GM12891 (cell line): Measurements from ENCODE around the gene PRDM2.
A peak's percentile ranks its signal among the peaks of the same experiment; 100 is the strongest.
"Not testable (repeated sequence)": the region's sequence is repeated elsewhere in the genome, so short reads cannot be mapped to it uniquely, and the experiment has no call there.

Experiments used
- DNase-seq: peaks from one replicate; pipeline ENCODE4 v3.0.0; 2011; ENCODE audit warnings: low spot score; ENCODE audit not compliant: insufficient read length
- FAIRE-seq: peaks from 2 replicates; lab custom pipeline; 2011; peaks lifted over from hg19 to GRCh38; lab: Jason Lieb, UNC
- PAX5 ChIP-seq: IDR thresholded peaks from 2 replicates; pipeline ENCODE4 v1.6.1; 2011; ENCODE audit warnings: low read length, moderate library complexity, mild to moderate bottlenecking; ENCODE audit not compliant: insufficient read depth, severe bottlenecking
- POLR2A ChIP-seq: IDR thresholded peaks from 2 replicates; pipeline ENCODE4 v1.6.1; 2011; ENCODE audit warnings: low read depth, low read length, control low read depth
- POLR2AphosphoS5 ChIP-seq: IDR thresholded peaks from 2 replicates; pipeline ENCODE4 v1.6.1; 2011; ENCODE audit warnings: low read depth, low read length, control low read depth
- POU2F2 ChIP-seq: IDR thresholded peaks from 2 replicates; pipeline ENCODE4 v1.6.1; 2011; ENCODE audit warnings: low read depth, mild to moderate bottlenecking, control low read depth, low read length, moderate library complexity
- SPI1 ChIP-seq: IDR thresholded peaks from 2 replicates; pipeline ENCODE4 v1.6.1; 2011; ENCODE audit warnings: low read depth, low read length, control low read depth
- TAF1 ChIP-seq: IDR thresholded peaks from 2 replicates; pipeline ENCODE4 v1.6.1; 2011; ENCODE audit warnings: low read depth, low read length, control low read depth

Gene PRDM2

GRCh38 chr1:13675151-13675651 lies 24.8 kb upstream of the PRDM2 start:
- DNase-seq = no peak

GRCh38 chr1:13677896-13678295 lies 22.1 kb upstream of the PRDM2 start:
- TF ChIP-seq POLR2AphosphoS5 = no peak
- no peak for TF ChIP-seq SPI1
- TF ChIP-seq POLR2A = no peak
- TF ChIP-seq PAX5 = no peak
- no peak for TF ChIP-seq TAF1
- no peak for TF ChIP-seq POU2F2
- DNase-seq = no peak
- FAIRE-seq = no peak

More at GRCh38 chr1:13675151-13675651, 24.8 kb upstream of the PRDM2 start:
- FAIRE-seq = no peak
- TF ChIP-seq POLR2A (no peak), POU2F2 (no peak), POLR2AphosphoS5 (no peak), TAF1 (no peak), PAX5 (no peak), SPI1 (no peak)

- FAIRE-seq = no peak
- DNase-seq = no peak
- TF ChIP-seq SPI1 = no peak
- TF ChIP-seq TAF1 = no peak
- no peak for TF ChIP-seq PAX5
- no peak for TF ChIP-seq POLR2AphosphoS5
- no peak for TF ChIP-seq POU2F2
- no peak for TF ChIP-seq POLR2A
Measured at GRCh38 chr1:13679651-13680050, 20.3 kb upstream of the PRDM2 start.

DNA sequence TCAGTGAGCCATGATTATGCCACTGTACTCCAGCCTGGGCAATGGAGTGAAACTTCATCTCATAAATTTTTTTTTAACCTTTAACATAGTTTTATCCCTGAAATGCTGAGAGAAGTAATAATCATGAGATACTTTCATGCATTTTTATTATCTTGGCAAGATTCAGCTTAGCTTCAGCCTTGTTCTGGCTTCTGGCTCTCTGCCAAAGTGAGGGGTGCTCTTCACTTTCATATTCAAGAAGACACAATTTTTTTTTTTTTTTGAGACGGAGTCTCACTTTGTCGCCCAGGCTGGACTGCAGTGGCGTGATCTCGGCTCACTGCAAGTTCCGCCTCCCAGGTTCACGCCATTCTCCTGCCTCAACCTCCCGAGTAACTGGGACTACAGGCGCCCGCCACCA lies 19.4 kb upstream of the PRDM2 start:
- not testable (repeated sequence) for DNase-seq, FAIRE-seq

DNA sequence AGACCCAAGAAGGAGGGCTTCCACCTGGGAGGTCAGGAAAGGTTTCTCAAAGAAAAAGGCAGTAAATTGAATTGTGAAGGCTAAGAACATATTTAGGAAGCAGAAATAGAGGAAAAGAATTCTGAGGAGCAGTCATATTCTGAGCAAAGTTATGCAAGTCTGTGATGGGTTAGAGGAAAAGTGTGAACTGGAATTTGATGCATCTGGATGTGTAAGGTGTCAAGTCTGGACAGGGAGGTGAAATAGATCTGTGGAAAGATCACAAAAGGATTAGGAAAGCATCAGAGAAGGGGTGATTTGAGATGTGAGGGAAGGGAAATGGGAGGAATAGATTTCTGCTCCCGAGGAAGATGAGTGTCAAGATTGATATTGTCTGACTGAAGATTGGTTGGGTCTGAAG lies 18.1 kb upstream of the PRDM2 start:
- FAIRE-seq = no peak
- TF ChIP-seq POU2F2 (no peak), TAF1 (no peak), POLR2A (no peak), PAX5 (no peak), POLR2AphosphoS5 (no peak), SPI1 (no peak)
- DNase-seq = no peak

- DNase-seq = no peak
- no peak for FAIRE-seq
- TF ChIP-seq PAX5 (no peak), POLR2AphosphoS5 (no peak), POLR2A (no peak), SPI1 (no peak), TAF1 (no peak), POU2F2 (no peak)
Measured at GRCh38 chr1:13682444-13682843, 17.5 kb upstream of the PRDM2 start.

DNA sequence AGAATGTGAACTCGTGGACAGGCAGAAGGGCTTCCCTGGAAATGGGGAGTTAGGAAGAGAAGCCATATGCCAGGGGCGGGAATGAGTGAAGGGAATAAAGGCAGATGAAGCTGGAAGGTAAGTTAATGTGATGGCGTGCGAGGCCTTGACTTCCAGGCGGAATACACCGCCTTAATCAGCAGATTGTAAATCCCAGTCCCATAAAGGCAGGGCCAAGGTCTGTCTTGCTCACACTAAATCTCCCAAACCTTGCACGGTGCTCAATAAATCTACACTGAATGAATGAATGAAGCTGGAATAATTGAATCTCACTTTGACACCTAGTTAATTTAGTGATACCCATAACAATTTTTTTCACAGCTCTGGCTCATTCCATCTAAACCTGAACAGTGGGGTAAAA lies 16.8 kb upstream of the PRDM2 start:
- TF ChIP-seq SPI1 (no peak), PAX5 (no peak), POLR2A (no peak), POU2F2 (no peak), POLR2AphosphoS5 (no peak), TAF1 (no peak)
- no peak for DNase-seq
- no peak for FAIRE-seq

DNA sequence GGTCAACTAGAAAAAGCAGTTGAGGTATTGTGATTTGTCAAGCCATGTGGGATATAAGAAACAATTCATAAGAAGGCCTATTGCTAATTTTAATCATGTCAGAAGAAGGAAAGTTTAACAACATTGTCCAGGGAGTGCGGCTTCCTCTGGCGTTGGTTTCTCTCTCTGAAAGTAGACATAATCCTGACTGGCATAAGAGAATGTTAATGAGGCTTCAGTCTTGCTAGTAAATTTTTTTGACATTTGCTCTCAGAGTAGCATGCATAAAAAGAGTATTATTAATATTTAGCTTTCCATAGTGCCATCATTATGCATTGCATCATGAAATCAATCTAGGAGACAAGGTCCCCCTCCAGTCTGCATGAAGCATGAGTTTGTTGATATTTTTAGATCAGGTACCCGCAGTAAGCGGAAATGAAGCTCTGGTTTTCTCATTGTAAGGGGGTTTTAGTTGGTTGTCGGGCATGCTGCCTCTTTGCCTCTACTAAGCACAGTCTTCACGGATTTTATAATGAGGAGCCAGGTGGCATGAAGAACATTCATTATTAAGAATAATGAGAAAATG lies 12.8 kb upstream of the PRDM2 start:
- DNase-seq = no peak
- no peak for TF ChIP-seq TAF1
- no peak for TF ChIP-seq SPI1
- TF ChIP-seq PAX5 = no peak
- no peak for TF ChIP-seq POLR2A
- peak; percentile 57 for FAIRE-seq

DNA sequence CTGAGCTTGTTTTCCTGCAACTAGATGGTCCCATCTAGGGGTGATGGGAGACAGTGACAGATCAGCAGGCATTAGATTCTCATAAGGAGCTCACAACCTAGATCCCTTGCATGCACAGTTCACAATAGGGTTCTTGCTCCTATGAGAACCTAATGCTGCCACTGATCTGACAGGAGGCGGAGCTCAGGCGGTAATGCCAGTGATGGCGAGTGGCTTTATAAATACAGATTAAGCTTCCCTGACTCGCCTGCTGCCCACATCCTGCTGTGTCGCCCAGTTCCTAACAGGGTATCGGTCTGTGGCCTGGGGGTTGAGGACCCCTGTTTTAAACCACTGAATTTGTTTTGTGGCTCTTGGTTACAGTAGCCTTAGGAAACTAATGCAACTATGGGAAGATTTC lies 6.9 kb upstream of the PRDM2 start:
- not testable (repeated sequence) for FAIRE-seq, DNase-seq

DNA sequence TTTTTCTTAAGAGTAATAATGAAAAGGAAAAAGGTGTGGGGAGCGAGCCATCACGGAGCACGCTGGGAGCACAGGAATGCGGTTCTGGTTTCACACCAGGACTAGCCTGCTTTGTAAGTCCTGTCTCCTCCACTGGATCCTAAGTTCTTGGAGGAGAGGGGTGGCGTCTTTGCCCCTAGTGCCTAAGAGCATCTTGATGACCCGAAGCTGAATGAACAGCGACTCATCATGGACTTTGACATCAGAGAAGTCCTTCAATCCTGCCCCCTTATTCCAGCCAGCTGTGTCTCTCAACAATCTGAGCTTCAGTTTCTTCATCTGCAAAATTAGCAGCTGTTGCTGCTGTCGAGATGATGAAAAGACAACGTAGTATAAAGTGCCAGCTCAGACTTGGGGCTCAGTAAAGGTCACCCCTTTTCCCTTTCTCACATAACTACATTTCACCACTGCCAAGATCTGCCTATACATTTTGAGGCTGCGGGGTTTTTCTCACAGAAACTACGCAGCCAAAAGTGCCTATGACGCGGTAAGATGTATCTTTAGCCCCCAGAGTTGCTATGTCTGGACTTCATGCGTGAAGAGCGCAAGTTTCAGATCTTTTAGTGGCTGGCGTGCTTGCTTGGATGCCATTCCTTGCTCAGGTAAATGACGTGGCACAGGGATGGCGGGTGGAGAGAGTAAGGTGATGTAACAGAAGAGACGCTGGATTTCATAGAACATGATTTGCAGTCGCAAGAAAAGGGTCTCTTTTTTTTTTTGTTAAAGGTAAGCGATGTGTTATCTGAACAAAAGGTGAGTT lies 4.9 kb upstream of the PRDM2 start:
- TF ChIP-seq SPI1 (no peak), POLR2AphosphoS5 (no peak), PAX5 (no peak), TAF1 (no peak), POLR2A (no peak), POU2F2 (no peak)
- no peak for DNase-seq
- no peak for FAIRE-seq
